Activated CD4-positive, alpha-beta T cell treated with anti-CD3 and anti-CD28 coated beads for 24 hours (primary cell): ENCODE data around the gene GNAQ.
"Not testable (repeated sequence)": the region's sequence is repeated elsewhere in the genome, so short reads cannot be mapped to it uniquely, and the experiment has no call there.

ENCODE experiments used
- DNase-seq, 2 donors: peaks; one replicate each; pipeline ENCODE4 v3.0.0-alpha.2; 2020; ENCODE audit warnings: low read depth in 2 of 2

The GNAQ gene

GRCh38 chr9:77903666-77904285, 127.8 kb downstream of the GNAQ start:
- DNase-seq, result no peak

GRCh38 chr9:77901771-77902170, 129.8 kb downstream of the GNAQ start:
- no peak for DNase-seq

DNA sequence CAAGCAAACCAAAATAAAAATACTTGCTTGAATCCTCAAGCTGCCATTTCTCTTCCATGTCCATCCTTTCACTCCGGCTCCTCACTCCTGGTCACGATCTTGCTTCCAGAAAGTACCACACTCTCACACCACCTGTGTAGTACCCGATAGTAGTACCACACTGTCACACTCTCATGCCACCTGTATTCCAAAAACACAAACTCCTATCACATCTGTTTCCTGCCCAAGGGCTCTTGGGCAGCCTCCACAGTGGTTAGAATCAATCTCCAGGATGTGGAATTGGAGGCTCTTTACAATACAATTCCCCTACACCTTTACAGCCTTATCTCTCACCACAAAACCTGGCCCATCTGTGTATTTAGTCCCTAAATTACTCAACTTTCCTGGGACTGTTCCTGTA, 130.6 kb downstream of the GNAQ start:
- no peak for DNase-seq

DNA sequence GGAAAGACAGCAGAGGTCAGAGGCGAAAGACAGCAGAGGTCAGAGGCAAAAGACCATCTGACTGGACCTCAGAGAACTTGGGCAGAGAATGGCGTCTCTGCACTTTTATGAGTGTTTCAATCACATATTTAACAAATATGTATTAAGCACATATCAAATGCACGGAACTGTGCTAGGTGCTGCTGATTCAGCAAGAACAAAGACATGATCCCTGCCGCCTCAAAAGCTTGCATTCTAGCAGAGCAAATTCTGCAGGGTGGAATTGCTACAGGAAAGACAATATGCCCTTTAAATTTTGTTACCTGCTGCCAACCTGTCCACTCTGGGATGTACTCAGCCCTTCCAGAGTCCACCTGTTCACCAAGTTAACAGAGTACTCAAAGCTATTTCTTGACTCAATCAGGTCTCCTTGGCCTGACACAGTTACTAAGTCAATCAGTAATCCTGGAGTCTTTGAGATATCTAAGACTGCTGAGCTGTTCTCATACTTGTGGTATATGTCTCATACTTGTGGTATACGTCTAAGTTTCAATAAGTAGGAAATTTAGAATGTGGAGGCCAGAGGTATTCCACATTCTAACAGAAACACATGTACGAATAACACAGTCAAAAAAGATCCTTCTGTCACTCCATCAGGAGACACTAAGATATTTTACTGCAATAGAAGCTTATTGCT, 131.8 kb downstream of the GNAQ start:
- DNase-seq, result no peak

DNA sequence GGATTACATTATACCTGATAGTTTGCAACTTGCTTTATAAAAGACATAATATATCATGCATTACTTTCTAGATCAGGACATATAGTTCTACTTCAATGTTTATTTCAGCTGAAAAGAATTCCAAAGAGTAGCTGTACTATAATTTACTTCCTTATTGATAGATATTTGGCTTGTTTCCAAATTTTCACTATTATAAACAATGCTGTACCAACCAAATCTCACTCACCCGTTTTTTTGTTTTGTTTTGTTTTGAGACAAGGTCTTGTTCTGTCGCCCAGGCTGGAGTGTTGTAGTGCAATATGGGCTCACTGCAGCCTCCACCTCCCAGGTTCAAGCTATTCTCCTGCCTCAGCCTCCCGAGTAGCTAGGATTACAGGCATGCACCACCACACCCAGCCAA, 132.7 kb downstream of the GNAQ start:
- DNase-seq, result no peak

GRCh38 chr9:77896938-77897667, 134.5 kb downstream of the GNAQ start:
- no peak for DNase-seq

GRCh38 chr9:77896269-77896937, 135.2 kb downstream of the GNAQ start:
- DNase-seq, result no peak

DNA sequence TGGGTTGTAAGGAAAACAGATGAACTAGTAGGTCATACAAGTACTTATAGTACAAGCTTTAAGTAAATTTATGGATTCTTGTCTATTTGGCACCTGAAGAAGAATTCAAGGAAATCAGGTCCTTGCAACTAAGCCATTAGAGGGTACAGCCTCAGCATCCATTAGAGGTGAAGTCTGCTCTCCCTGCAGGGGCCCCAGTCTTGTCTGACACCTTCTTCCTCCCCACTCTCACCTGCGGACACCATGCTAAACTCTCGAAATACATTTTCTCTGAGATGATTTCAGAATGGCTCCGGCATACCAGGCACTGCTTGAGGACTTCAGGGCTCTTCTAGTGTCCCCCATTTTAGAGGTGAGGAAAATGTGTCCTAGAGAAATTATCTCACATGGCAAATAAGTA, 137.9 kb downstream of the GNAQ start:
- no peak for DNase-seq

DNA sequence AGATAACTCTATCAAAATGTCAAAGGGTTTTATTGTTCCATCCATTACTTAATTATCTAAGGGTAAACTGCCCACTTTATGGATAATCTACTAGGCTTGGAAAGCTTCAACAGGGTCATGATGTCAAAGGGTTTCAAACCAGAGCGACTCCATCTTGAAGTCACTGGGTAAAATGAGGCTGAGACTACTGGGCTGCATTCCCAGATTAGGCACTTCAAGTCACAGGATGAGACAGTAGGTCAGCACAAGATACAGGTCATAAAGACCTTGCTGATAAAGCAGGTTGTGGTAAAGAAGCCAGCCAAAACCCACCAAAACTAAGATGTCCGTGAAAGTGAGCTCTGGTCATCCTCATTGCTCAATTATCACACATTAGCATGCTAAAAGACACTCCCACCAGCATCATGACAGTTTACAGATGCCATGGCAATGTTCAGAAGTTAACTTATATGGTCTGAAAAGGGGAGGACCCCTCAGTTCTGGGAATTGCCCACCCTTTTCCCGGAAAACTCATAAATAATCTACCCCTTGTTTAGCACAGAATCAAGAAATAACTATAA, 138.6 kb downstream of the GNAQ start:
- DNase-seq, result no peak

DNA sequence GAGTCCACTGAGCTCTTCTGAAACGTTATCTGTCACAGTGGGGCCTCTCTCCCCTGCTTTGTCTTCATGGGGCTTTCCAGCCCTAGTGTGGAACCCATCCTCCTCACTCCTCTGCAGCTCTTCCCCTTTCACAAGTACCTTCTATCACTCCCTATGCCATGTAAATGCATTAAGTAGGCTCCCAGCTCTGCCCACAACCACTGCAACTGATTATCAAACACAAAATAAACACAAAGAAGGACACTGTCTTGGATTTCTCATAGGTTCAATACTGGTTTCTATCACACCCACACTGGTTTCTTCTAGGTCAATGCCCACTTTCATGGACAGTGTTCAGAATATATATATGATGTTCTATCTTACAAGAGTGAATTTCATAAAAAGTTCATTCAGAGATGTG, 139.4 kb downstream of the GNAQ start:
- no peak for DNase-seq

DNA sequence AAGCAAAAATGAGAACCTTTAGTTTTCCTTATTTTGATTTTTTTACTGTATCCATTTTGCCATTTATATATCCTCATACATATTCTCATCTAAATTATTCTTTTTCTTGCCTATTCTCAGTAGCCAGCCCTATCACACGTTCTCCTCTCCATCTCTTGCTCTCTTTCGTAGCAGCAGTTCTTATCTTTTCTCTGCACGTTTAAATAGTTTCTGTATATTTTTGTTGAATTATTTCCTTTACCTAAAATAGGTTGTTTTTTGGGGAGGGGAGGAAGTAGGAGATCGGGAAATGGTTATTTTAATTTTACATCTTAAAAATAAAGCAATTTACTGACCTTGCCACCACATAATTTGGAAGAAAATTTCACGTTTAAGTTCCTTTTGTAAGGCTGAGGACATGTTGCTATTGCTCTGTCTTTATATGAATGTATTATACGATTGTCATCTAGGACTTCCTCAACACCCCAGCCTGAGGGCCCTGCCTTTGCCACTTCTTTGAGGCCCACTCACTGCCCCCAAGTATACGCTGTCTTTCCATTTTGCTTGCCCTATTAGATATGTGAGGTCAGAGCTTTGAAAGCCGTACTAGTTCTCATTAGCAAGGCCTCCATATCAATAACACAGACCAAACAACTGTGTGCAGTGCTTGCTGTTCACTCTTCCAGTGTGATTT, 140.3 kb downstream of the GNAQ start:
- no peak for DNase-seq

DNA sequence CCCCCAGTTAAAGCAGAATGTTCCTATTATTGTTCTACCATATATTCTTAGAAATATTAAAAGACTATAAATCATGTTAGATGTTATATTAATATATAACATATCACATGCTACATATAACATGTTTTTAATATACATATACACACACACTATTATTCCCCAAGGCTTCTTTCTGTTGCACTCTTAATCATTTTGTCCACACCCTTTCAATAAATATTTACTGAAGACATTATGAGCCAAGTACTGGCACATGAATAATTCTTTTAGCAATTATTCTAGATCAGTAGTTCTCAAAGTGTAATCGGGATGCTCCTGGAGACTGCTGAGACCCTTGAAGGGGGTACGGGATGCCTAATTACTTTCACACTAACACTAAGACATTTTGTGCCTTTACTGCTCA, 143.9 kb downstream of the GNAQ start:
- no peak for DNase-seq

GRCh38 chr9:77885104-77885672, 146.4 kb downstream of the GNAQ start:
- DNase-seq, result no peak

DNA sequence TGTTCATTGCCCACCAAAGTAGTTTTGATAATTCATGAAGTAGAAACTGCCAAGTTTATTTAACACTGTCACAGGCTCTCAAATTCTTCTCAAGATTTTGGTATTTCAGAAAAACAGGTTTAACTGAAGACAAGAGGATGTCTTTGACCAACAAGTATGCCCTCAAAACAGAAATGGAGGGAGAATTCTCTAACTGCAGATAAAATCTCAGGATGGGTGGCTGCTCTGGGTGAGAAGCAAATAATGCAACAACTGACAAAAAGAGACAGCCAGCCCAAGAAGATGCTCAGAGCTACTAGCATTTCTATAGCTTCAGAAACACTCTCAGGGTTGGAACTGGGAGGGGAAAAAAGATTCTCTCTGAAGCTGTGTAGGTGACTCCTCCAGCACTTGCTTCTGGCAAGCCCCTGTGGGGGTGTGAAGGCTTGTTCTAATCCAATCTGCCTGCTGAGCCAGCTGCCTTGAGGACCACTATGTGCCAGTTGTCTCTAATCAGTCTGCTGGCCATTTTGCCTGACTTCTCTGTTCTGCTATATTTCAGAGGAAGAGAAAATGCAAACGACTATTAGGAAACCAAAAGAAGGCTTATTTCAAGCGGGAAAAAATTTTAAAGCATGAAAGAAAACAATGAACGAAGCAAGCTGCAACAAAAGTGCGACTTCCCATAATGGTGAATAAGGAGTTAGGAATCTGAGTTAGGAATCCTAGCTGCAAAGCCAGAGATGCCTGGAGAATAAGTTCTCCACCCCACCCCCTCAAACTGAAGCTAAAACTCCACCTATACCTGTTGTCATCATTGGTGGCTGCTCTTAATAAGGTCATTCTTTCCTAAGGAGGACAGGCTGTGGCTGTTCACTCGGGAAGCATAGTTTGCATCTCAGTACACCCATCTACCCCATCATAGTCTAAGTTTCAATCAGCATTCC, 147.5 kb downstream of the GNAQ start:
- DNase-seq, result no peak

- DNase-seq, result no peak
These were observed 148.5 kb downstream of the GNAQ start for GRCh38 chr9:77883133-77883532.

DNA sequence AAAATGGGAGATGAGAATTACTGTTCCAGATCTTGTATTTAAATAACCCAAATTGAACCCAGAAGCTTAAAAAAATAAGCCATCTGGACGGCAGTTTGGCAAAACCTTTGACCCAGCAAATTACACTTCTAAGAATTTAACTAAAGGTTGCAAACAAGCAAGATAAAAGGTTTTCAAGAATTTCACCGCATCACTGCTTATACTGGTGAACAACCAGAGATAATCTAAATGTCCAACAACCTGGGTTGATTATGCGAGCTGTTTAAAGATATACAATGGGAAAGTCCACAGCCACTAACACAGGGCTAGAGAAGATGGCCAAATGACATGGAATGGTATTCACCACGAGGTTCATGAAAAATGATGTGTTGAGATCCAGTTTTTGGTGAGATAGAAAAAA, 149.3 kb downstream of the GNAQ start:
- no peak for DNase-seq

- DNase-seq, result not testable (repeated sequence)
These were observed 150.0 kb downstream of the GNAQ start for GRCh38 chr9:77881634-77882033.

DNA sequence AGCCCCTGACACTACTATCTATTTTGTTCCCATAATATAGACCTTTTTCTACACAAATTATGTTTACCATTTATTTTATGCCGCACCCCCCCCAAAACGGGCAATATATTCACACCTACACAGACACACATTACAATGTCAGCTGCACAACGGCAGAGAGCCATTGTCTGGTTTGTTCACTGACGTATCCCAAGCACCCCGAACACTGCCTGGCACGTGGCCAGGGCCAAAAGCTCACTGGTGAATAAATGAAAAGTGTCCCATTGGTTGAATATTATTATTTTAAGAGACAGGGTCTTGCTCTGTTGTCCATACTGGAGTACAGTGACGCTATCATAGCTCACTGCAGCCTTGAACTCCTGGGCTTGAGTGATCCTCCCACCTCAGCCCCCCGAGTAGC, 150.5 kb downstream of the GNAQ start:
- no peak for DNase-seq

DNA sequence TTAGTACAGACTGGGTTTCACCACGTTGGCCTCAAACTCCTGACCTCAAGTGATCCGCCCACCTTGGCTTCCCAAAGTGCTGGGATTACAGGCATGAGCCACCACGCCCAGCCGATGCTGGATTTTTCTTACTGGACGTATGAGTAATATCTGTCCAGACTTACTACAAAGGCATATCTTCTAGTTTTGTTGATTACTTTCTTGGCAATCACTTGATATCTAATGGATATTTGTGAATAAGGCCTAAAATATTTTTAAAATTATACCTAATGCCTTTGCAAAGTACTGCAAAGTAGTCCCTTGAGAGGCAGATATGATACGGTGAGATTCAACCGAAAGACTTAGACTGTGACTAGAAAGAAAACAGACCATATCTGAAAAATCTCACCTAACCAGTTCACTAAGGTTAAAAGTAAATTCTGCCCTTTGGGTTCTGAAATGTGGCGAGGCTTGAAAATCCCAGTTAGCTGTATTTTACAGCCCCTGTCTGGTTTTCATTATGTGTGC, 152.1 kb downstream of the GNAQ start:
- no peak for DNase-seq

DNA sequence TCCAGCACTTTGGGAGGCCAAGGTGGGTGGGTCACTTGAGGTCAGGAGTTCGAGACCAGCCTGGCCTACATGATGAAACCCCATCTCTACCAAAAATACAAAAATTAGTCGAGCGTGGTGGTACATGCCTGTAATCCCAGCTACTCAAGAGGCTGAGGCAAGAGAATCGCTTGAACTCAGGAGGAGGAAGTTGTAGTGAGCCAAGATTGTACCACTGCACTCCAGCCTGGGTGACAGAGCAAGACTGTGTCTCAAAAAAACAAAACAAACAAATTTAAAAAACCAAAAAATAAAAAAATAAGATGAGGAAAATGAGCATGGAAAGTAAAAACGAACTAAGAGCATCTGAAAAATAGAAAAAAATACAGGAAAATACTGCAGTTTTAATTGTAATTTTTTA, 152.8 kb downstream of the GNAQ start:
- not testable (repeated sequence) for DNase-seq
